Thyroid gland (tissue), 4 donors: ENCODE measurements around the gene COX10.

Experiments
- CTCF ChIP-seq, 6 experiments: fragments of 200-600 bp in 3 of 6; fragments of 450-650 bp in 3 of 6; sonication (generic) in 3 of 6; IDR thresholded peaks; one replicate each; pipeline ENCODE4 v1.5.1; 2016 to 2019; ENCODE audit warnings: antibody characterized with exemption in 6 of 6, mild to moderate bottlenecking in 2 of 6, inconsistent platforms in 1 of 6, moderate library complexity in 1 of 6
- POLR2A ChIP-seq, 2 donors: fragments of 450-650 bp; IDR thresholded peaks; one replicate each; pipeline ENCODE4 v1.6.1; 2017; ENCODE audit warnings: antibody characterized with exemption in 2 of 2, mild to moderate bottlenecking in 2 of 2, moderate library complexity in 1 of 2

- TF ChIP-seq CTCF (IDR thresholded peaks at IDR 0.05) (no peak), POLR2A (IDR thresholded peaks at IDR 0.05) (no peak)
Observed at GRCh38 chr17:14204546-14204945, 135.2 kb downstream of the COX10 start.
